ENCODE data around the gene SH3BGRL. TPM values are rescaled to one million over a fixed set of nuclear protein-coding genes. Genes with fewer than 3 reads are reported as not detected.

Gene SH3BGRL
- total RNA-seq, 1 donor from 2014 or later, result 72.4 TPM

Other genes starting within 250 kb of the SH3BGRL start
- gene HMGN5, start 189 bp upstream of the SH3BGRL start, total RNA-seq, result 5.0 TPM